T-helper 1 cell (primary cell): ENCODE measurements around the gene TM9SF3.

Experiments
- DNase-seq, 5 donors: peaks; one replicate each; pipeline ENCODE4 v3.0.0-alpha.2; 2012 to 2020
- total RNA-seq, 4 donors: gene quantifications; one replicate each; lab custom pipeline; 2026; lab: John Stamatoyannopoulos, UW

TM9SF3 gene
- total RNA-seq = 111 to 170 (median 157) reads per million in 4 donors

GRCh38 chr10:96586419-96587263 is at the start of gene TM9SF3:
Gene TM9SF3, minus strand, starts transcription at chr10:96587012. Its CDS starts 177 bp downstream, at chr10:96586835.
- DNase-seq = peak; percentile 88 to 94 (median 91)

GRCh38 chr10:96636551-96636950 is 49.7 kb upstream of the TM9SF3 start:
- DNase-seq = no peak

- no peak for DNase-seq
Measured at GRCh38 chr10:96632974-96633710, 46.3 kb upstream of the TM9SF3 start.

- no peak for DNase-seq
Measured at GRCh38 chr10:96627292-96627691, 40.5 kb upstream of the TM9SF3 start.

GRCh38 chr10:96626795-96627194 is 40.0 kb upstream of the TM9SF3 start:
- DNase-seq = no peak

GRCh38 chr10:96625173-96625572 is 38.4 kb upstream of the TM9SF3 start:
- no peak for DNase-seq

GRCh38 chr10:96622013-96622787 is 35.4 kb upstream of the TM9SF3 start:
- no peak for DNase-seq

- no peak for DNase-seq
Measured at GRCh38 chr10:96619796-96620773, 33.3 kb upstream of the TM9SF3 start.

GRCh38 chr10:96619120-96619519 is 32.3 kb upstream of the TM9SF3 start:
- no peak for DNase-seq

GRCh38 chr10:96618653-96619052 is 31.8 kb upstream of the TM9SF3 start:
- DNase-seq = no peak

GRCh38 chr10:96616961-96617360 is 30.1 kb upstream of the TM9SF3 start:
- DNase-seq = no peak

GRCh38 chr10:96614515-96614914 is 27.7 kb upstream of the TM9SF3 start:
- DNase-seq = no peak

- DNase-seq = no peak
Measured at GRCh38 chr10:96613576-96613975, 26.8 kb upstream of the TM9SF3 start.

- DNase-seq = no peak
Measured at GRCh38 chr10:96612055-96612830, 25.4 kb upstream of the TM9SF3 start.

GRCh38 chr10:96610817-96611216 is 24.0 kb upstream of the TM9SF3 start:
- DNase-seq = no peak

GRCh38 chr10:96609510-96609909 is 22.7 kb upstream of the TM9SF3 start:
- DNase-seq = no peak

- no peak for DNase-seq
Measured at GRCh38 chr10:96608805-96609204, 22.0 kb upstream of the TM9SF3 start.

GRCh38 chr10:96608262-96608661 is 21.4 kb upstream of the TM9SF3 start:
- DNase-seq = no peak

GRCh38 chr10:96606946-96607345 is 20.1 kb upstream of the TM9SF3 start:
- DNase-seq = no peak

GRCh38 chr10:96606216-96606615 is 19.4 kb upstream of the TM9SF3 start:
- DNase-seq = no peak

GRCh38 chr10:96600337-96600736 is 13.5 kb upstream of the TM9SF3 start:
- DNase-seq = no peak
